RPMI8226 (cell line): ENCODE data around the gene ARHGEF17.

Experiments
- DNase-seq: peaks from one replicate; pipeline ENCODE4 v3.0.0-alpha.2; 2015

The ARHGEF17 gene

DNA sequence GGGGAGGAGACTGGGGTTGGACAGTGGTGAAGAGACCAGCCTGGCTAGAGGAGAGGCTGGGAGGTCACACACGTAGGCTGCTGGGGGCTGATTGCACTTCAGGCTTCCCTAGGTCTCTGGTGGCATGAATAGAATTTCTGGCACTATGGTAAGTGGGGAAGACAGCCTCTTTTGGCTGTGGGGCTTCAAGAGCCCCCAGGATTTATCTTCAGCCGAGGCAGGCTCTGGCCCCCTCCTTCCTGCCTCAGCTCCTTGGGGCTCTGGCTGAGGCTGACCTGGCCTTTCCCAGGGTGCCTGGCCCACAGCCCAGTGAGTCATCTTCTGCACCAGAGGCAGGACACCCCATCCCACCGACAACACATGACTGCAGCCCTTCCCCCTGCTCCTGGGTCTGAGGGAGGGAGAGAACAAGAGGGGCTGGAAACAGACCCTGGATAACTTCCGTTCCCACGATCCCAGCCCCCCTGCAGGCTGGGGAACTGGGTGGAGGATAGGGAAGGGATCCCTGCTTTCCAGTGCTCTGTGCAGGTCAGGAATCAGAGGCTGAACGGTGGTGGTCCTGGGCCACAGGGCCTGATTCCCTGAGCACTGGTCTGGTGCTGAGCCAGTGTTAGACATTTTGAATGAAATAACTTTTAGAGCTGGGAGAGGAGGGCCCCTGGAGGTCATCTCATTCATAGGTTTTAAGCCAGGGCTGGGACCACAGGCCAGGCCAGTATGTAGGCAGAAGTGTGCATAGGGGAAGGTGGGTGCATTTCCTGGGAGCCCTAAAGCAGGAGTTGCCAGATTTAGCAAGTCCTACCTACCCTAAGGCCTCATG lies 26.5 kb downstream of the ARHGEF17 start:
- peak; percentile 35 for DNase-seq

DNA sequence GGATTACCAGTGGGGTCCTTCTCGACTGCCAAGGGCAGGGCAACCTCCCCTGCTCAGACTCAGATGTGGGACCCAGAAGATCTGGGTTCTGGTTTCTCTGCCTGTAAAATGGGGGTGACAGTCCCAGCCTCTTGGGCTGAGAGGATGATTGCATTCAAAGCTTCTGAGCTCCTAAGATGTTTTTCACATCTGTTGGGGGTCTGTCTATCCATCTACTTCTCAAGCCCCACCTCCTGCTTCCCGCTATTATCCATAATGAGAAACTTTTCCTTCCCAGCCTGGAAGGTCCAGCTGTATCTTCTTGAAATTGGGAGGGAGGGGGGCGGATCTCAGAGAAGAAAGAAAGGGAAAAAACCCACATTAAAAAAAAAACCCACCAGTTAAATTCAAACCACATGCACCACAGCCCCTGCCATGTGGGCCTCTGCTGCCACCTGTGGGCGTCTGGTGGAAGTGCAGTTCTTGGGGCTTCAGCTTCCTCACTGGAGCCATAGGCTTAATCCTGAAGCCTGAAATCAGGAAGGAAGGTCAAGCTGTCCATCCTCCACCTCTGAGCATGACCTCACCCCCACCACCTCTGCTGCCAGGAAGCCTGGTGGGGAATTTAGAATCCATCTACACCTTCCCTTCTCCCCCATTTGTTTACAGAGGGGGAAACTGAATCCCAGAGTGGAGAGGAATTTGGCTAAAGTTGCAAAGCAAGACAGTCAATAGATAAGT lies 27.3 kb downstream of the ARHGEF17 start:
- peak; percentile 81 for DNase-seq

GRCh38 chr11:73337846-73338245 lies 29.8 kb downstream of the ARHGEF17 start:
- DNase-seq: no peak

DNA sequence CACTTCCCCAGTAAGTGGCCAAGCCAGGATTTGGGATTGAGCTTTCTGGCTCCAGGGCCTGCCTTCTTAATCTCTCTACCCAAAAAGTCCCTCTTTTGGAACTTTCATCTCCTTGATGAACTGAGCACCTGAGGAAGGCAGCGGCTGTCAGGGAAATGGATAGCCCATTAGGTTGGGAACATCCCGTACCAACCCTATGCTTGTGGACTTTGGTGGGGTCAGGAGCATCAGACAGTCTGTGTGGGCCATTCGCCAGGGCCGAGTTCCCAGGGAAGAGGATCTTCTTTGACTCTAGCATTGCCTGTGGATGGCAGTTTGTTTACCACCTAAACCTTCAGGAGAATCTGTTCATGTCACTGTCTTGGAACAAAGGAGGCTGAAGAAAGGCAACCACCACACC lies 30.2 kb downstream of the ARHGEF17 start:
- no peak for DNase-seq

GRCh38 chr11:73340164-73340563 lies 32.1 kb downstream of the ARHGEF17 start:
- peak; percentile 50 for DNase-seq

GRCh38 chr11:73342633-73343032 lies 34.6 kb downstream of the ARHGEF17 start:
- no peak for DNase-seq

GRCh38 chr11:73343076-73343873 lies 35.2 kb downstream of the ARHGEF17 start:
- DNase-seq: no peak

- no peak for DNase-seq
Measured at GRCh38 chr11:73344191-73344607, 36.1 kb downstream of the ARHGEF17 start.

- DNase-seq: no peak
Measured at GRCh38 chr11:73345481-73346160, 37.5 kb downstream of the ARHGEF17 start.

- no peak for DNase-seq
Measured at GRCh38 chr11:73346186-73346935, 38.3 kb downstream of the ARHGEF17 start.

DNA sequence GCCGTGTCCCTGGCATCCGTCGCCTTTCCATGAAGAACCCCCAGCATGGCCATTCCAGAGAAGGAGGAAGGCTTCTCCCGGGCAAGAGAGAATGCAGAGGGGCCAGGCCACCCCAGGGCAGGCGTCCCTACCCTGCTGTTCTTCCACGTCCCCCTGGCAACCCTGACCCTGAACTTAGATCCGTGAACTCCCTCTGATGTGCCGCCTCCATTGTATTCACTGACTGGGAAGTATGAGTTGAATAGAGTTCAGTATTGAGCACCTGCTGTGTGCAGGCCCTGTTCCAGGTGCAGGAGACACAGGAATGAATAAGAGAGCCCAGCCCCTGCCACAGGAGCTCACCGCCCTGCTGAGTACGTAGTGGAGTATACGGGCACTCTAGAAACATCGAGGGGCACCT lies 39.0 kb downstream of the ARHGEF17 start:
- no peak for DNase-seq

DNA sequence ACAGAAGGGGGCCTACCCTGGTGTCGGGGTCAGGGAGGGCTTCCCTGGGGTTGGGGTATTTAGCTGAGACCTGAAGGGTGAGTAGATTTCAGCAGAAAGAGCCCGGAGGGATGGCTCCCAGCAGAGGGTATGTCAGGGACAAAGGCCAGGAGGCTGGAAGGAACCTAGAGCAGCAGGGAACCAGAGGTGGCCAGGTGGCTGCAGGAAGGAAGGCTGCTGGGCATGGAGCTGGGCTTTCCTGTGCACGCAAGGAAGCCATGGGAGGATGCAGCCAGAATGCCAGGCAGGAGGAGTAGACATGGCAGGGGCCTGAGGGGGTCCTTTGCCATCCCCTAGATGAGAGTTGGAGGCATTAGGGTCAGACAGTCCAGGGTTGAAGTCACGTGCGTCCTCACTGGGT lies 40.8 kb downstream of the ARHGEF17 start:
- no peak for DNase-seq

DNA sequence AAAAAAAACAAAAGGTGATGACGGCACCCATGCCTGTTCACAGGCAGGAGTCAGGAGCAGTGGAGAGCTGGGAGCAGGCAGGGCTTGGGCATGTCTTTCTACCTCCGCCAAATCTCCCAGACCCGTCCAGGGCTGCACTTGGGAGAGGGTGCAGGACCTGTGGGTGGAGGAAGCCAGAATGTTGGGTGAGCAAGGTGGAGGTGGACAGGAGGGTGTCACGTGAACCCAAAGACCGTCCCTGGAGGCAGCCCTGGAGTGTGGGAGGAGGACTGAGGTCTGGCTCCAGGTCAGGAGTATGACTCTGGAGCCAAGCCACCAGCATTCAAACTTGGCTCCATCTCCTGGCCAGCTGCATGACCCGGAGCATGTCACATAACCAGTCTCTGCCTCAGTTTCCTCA lies 41.6 kb downstream of the ARHGEF17 start:
- DNase-seq: no peak

GRCh38 chr11:73350908-73351636 lies 43.0 kb downstream of the ARHGEF17 start:
- DNase-seq: peak; percentile 78

- DNase-seq: no peak
Measured at GRCh38 chr11:73353422-73353821, 45.3 kb downstream of the ARHGEF17 start.

- DNase-seq: no peak
Measured at GRCh38 chr11:73355109-73355508, 47.0 kb downstream of the ARHGEF17 start.

DNA sequence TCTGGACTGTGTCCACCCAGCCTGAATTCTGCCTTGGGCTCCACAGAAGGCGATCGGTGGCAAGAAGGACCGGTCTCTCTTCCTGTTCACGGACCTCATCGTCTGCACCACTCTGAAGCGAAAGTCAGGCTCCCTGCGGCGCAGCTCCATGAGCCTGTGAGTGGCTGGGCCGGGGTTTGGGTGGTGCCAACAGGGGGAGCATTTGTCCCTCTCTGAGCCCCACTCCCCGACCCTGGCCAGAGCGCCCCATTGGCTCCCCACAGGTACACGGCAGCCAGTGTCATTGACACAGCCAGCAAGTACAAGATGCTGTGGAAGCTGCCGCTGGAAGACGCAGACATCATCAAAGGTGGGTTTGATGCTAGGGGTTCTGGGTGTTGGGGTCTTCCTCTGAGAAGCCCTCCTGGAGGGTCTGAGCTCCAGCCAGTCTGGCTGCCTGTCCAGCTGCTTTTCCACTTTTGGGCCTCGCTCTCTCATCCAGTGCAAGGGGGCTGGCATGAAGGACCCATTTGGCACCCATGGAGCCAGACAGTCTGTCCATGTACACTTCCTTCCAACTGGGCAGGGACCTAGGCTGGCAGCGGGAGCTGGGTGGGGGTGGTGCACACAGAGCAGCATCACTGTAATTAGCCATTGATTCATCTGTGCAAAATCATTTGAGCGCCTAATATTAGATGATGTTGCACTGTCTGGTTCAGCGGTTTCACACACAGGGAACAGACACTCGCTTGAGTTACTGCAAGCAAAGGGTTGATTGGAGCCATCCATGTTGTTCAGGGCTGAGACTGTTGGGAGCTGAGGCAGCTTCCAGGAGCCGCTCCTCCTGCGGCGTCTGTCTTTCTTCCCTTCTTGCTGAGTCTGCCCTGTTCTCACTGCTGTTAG lies 49.1 kb downstream of the ARHGEF17 start:
- no peak for DNase-seq

GRCh38 chr11:73358071-73358470 lies 50.0 kb downstream of the ARHGEF17 start:
- no peak for DNase-seq

GRCh38 chr11:73359341-73359740 lies 51.3 kb downstream of the ARHGEF17 start:
- peak; percentile 72 for DNase-seq
